Colonic mucosa (tissue), 4 donors: ENCODE data around the gene MAP2K3. TPM values are rescaled to one million over a fixed set of nuclear protein-coding genes. Genes with fewer than 3 reads are reported as not detected.

Experiments
- DNase-seq: peaks from one replicate; pipeline ENCODE4 v3.0.0-alpha.2; 2020
- H3K27ac ChIP-seq: fragments of 200-600 bp; one replicate; pipeline ENCODE4 v1.8.0; 2021
- H3K27me3 ChIP-seq: fragments of 200-600 bp; one replicate; pipeline ENCODE4 v1.8.0; 2021
- H3K36me3 ChIP-seq: fragments of 200-600 bp; one replicate; pipeline ENCODE4 v1.8.0; 2021
- H3K4me1 ChIP-seq: fragments of 200-600 bp; one replicate; pipeline ENCODE4 v1.8.0; 2021; ENCODE audit warnings: mild to moderate bottlenecking
- H3K4me3 ChIP-seq: fragments of 200-600 bp; one replicate; pipeline ENCODE4 v1.8.0; 2021
- H3K9ac ChIP-seq, 2 donors: one replicate each; pipeline ENCODE4 v1.7.0; 2013; ENCODE audit warnings: control low read depth in 2 of 2, low read depth in 2 of 2, low read length in 2 of 2
- H3K9me3 ChIP-seq: fragments of 200-600 bp; one replicate; pipeline ENCODE4 v1.8.0; 2021
- intact Hi-C: fragments of 100-400 bp; cut with DNase I; formaldehyde crosslinking; loops from one replicate; pipeline ENCODE4 v1.14.1; 2022
- total RNA-seq, 2 donors: library from RNA; stranded (reverse); fragmentation: NEBNext Ultra II Directional in 1 of 2; extraction: Animal tissue kit (Norgen Biotek cat#: 25700) in 1 of 2; gene quantifications; one replicate each; pipeline ENCODE4 v1.2.1, GENCODE V29; 2021
- TF ChIP-seq, protein P1 (sequence below): fragments of 200-600 bp; IDR thresholded peaks from one replicate; pipeline ENCODE4 v1.8.0; 2022; ENCODE audit warnings: antibody characterized with exemption, mild to moderate bottlenecking
- donor health status: healthy.
- donor health status: DM: no; HTN: no; CAD: no.
- donor health status: DM: no; HTN: no; CAD: no.

MAP2K3 gene
- total RNA-seq, 2 donors from 2014 or later, result 64.5 to 67.1 TPM

DNA sequence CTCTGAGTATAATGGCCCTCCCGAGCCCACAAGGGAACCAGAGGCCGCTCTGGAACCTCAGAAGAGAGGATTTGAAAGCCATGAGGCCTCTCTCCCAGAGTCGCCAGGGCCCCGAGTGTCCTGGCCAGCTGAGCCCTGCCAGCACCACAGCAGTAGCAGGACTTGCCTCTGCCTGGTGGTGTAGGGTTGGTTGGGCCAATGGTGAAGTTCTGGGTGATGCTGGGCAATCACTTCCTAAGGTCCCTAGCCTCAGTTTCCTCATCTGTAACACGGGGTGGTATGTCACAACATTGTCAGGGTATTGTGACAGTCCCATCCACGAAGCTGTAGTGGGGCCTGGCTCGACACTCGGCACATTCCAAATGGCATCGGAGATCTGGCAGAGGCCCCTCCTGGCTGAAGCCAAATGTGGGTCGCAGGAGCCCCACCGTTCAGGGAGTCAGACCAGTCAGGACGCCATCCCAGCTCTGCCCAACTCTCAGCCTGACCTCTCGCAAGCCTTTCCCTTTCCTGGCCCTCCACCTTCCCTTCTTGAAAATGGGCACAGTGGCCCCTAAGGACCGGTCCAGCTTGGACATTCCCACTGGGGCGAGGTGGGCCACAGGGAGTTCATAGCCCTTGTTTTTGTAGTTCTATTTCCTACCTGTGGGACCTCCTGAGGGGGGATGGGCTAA is 33.0 kb upstream of the MAP2K3 start:
- TF ChIP-seq, protein P1, sequence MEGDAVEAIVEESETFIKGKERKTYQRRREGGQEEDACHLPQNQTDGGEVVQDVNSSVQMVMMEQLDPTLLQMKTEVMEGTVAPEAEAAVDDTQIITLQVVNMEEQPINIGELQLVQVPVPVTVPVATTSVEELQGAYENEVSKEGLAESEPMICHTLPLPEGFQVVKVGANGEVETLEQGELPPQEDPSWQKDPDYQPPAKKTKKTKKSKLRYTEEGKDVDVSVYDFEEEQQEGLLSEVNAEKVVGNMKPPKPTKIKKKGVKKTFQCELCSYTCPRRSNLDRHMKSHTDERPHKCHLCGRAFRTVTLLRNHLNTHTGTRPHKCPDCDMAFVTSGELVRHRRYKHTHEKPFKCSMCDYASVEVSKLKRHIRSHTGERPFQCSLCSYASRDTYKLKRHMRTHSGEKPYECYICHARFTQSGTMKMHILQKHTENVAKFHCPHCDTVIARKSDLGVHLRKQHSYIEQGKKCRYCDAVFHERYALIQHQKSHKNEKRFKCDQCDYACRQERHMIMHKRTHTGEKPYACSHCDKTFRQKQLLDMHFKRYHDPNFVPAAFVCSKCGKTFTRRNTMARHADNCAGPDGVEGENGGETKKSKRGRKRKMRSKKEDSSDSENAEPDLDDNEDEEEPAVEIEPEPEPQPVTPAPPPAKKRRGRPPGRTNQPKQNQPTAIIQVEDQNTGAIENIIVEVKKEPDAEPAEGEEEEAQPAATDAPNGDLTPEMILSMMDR, result no peak
- no peaks in the 10 kb centered on the region for H3K36me3 ChIP-seq
- H3K4me3 ChIP-seq, result no peak overlapping the region
- H3K4me1 ChIP-seq, result peaks cover 4% of the 10 kb centered on the region
- H3K9ac ChIP-seq, result no peak overlapping the region
- no peak for DNase-seq
- intact Hi-C loops, result no loop called here
- no peaks in the 10 kb centered on the region for H3K27me3 ChIP-seq
- no peak overlapping the region for H3K27ac ChIP-seq
- H3K9me3 ChIP-seq, result no peaks in the 10 kb centered on the region

DNA sequence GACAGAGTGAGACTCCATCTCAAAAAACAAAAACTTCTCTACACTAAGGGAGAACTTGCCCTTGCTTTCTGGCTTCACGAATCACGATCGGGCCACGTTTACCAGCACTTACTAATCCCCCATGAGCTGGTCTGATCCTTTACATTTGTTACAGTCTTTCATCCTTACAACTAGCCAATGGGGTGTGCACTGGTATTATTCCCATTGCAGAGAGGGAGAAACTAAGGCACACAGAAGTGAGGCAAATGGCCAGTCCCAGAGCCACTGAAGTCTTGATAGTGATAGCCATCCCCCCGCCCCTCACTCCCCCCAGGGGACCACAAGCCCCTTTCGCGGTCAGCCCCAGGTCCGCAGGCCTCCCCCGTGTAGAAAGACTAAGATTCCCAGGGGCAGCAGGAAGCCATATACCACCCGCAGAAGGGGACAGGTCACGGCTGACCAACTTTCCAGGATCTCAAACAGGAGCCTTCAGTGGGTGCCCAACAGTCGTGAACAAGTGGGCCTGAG is 32.2 kb upstream of the MAP2K3 start:
- Histone ChIP-seq H3K4me1 (peaks cover 4% of the 10 kb centered on the region), H3K9ac (peak overlapping the region; percentile 47 to 71), H3K9me3 (no peaks in the 10 kb centered on the region), H3K4me3 (peak overlapping the region; percentile 33), H3K27me3 (no peaks in the 10 kb centered on the region), H3K36me3 (no peaks in the 10 kb centered on the region), H3K27ac (no peak overlapping the region)
- TF ChIP-seq, protein P1, result no peak
- intact Hi-C loops, result no loop called here
- no peak for DNase-seq

DNA sequence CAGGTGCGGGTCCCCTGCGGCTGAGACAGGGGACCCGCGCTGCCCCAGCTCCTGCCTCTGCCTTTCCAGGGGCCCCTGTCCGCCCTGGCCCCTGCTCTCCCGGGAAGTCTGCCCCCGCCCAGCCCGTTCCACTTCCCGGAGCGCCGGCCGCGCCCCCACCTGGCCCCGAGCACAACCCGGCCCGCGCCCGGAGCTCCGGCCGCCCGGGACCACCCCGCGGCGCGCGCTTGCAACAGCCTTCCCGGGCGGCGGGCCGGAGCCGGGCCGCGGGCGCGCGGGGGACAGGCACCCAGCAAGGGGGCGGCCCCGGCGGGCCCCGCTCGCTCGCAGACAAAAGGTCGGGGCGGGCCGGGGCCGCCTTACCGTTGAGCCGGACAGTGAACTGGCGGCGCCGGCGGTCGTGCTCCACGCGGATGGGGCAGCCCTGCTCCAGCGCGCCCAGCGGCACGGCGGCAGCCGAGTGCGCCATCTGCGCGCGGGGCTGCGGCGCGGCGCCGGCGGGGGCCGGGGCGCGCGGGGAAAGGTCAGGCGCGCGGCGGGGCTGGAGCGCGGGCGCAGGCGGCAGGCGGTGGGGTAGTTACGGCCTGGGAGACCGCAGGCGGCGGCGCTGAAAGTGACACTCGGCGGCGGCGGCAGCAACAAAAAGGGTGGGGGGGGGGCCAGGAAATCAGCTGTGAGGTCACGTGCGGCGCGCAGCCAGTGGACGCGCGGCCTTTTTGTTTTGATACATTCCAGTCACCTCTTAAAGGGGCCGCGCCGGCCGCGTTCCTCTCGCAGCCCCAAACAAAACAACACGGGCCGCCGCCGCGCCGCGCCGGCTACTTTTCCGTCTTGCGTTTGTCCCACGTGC is 31.5 kb upstream of the MAP2K3 start, which contains the start of gene NATD1:
Gene NATD1 (minus strand): TSS at position 615 of the 850 bp plus-strand sequence. CDS start 146 bp downstream, at position 469.
- TF ChIP-seq, protein P1, result no peak
- peak within 1 kb of the TSS; percentile 33 for H3K4me3 ChIP-seq
- intact Hi-C loops, result no loop called here
- H3K36me3 ChIP-seq, result no peaks in the 10 kb centered on the region
- H3K9ac ChIP-seq, result peak within 1 kb of the TSS; percentile 47 to 71
- DNase-seq, result peak; percentile 81
- no peak within 1 kb of the TSS for H3K27ac ChIP-seq
- H3K27me3 ChIP-seq, result no peaks in the 10 kb centered on the region
- H3K4me1 ChIP-seq, result peaks cover 4% of the 10 kb centered on the region
- H3K9me3 ChIP-seq, result no peaks in the 10 kb centered on the region

DNA sequence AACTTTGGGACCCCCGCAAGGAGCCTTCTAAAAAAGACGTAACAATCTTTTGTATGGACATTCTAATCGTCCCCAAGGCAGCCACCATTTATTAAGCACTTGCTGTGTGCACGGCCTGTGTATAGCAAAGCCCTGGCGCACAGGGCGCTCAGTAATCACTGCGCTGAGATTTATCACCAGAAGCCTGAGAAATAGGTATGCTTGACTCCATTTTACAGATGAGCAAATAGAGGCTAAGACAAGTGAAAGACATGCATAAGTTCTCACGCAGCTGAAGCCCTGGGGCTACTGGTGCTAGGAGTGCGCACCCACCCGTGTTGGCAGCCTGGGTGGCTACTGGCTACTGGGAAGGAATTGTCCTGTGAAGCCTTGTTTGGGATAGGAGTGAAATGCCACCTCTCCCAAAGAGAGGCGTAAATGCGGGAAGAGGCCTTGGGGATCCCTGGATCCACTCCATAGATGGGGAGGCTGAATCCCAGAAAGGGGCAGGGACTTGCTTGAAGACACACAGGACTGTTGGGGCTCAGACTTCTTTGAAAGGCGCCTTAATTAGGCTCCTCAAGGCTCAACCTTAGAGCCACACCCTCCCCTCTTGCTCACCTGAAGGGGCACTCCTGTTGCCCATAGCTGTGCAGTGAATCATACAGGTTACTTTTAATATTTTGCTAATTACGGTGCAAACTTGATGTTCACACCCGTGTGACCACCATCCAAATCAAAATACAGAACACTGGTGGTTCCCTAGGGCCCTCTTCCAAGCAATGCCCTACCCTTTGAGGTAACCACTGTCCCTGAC is 30.7 kb upstream of the MAP2K3 start:
- Histone ChIP-seq H3K27ac (no peak overlapping the region), H3K9me3 (no peaks in the 10 kb centered on the region), H3K27me3 (no peaks in the 10 kb centered on the region), H3K4me3 (peak overlapping the region; percentile 33), H3K36me3 (no peaks in the 10 kb centered on the region), H3K9ac (peak overlapping the region; percentile 28 to 71), H3K4me1 (peaks cover 4% of the 10 kb centered on the region)
- TF ChIP-seq, protein P1, result no peak
- no peak for DNase-seq
- intact Hi-C loops, result no loop called here

DNA sequence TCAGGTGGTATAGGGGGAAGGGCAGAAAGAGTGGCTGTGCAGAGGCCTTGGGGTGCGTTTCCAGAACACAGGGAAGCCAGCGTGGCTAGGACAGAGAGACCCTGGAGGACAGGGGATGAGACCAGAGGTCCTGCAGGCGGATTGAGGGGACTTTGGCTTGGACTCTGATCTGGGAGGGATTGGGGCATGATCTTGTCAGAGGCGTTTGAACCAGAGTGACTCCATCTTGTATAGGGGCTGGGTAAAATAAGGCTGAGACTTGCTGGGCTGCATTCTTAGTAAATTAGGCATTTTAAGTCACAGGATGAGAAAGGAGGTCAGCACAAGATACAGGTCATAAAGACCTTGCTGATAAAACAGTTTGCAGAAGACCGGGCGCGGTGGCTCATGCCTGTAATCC is 25.9 kb upstream of the MAP2K3 start:
- Histone ChIP-seq H3K36me3 (no peaks in the 10 kb centered on the region), H3K27me3 (no peaks in the 10 kb centered on the region), H3K4me1 (peaks cover 4% of the 10 kb centered on the region), H3K9me3 (no peaks in the 10 kb centered on the region), H3K4me3 (no peak overlapping the region), H3K27ac (no peak overlapping the region), H3K9ac (no peak overlapping the region)
- intact Hi-C loops, result no loop called here
- TF ChIP-seq, protein P1, result no peak
- no peak for DNase-seq
